ENCODE measurements around the gene EIF2D.

DNA sequence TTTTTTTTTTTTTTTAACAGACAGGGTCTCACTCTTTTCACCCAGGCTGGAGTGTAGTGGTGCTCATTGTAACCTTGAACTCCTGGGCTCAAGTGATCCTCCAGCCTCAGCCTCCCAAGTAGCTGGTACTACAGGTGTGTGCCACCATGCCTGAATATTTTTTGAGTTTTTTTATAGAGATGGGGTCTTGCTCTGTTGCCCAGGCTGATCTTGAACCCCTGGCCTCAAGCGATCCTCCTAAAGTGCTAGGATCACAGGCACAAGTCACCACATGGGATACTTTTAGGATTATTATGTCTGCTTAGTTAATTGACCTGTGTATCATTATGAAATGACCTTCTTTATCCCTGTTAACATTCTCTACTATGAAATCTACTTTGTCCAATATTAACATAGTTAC lies 66.9 kb downstream of the EIF2D start:
- TF ChIP-seq YY1 (IDR thresholded peaks at IDR 0.05; ENCODE audit: insufficient read depth, insufficient read length) (no peak), ZNF274 (IDR thresholded peaks at IDR 0.05; ENCODE audit: low read depth, low read length) (no peak), SUZ12 (IDR thresholded peaks at IDR 0.05; ENCODE audit: extremely low read depth, insufficient read depth, insufficient read length) (no peak)
